Right lobe of liver (tissue), 4 donors: ENCODE data around the gene ANKK1.

Source experiments
- CTCF ChIP-seq, 4 donors: fragments of 200-600 bp in 3 of 4; fragments of 450-650 bp in 1 of 4; IDR thresholded peaks; one replicate each; pipeline versions ENCODE4 v1.5.1 to v1.8.0; 2016 to 2022; ENCODE audit warnings: antibody characterized with exemption in 4 of 4, mild to moderate bottlenecking in 2 of 4
- POLR2A ChIP-seq: fragments of 450-650 bp; IDR thresholded peaks from one replicate; pipeline ENCODE4 v1.6.1; 2017; ENCODE audit warnings: antibody characterized with exemption, mild to moderate bottlenecking
- donor health status: DM: no; HTN: no; CAD: no.
- donor health status: DM: no; HTN: no; CAD: no.
- donor health status: DM: no; HTN: yes; CAD: no.

DNA sequence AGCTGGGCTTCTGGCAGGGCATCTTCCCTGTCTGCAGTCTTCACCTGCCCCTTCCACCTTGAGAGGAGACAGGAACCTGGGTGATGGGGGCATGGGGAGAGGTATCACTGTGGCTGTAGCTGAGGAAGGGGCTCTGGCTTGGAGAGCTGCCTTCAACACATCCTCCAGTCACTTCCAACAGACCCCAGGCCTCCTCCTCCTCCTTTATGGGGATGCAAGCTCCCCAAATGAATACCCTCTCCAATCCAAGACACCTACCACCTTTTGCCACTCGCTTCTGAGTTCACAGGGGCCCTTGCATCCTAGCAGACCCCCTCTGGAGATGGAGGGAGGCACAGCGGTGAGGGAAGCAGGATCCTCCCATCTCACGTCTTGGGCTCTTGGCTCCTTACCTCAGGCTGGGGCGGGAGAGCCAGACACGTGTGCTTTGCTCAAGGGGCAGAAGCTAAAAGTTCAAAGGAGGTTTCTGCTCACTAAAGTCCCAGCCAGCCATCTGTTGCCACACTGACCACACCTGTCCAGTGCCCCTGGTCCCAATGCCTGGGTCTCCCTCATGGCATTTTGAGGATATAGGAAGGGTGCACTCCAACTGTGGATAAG is 13.2 kb downstream of the ANKK1 start:
- TF ChIP-seq POLR2A, result no peak
- no peak for TF ChIP-seq CTCF (IDR thresholded peaks at IDR 0.05)
